Liver (tissue), 9 donors: Measurements from ENCODE around the gene SCAMP5. TPM values are rescaled to one million over a fixed set of nuclear protein-coding genes. Genes with fewer than 3 reads are reported as not detected.

Source experiments
- DNase-seq: peaks from one replicate; pipeline ENCODE4 v3.0.0-alpha.2; 2017; ENCODE audit warnings: low spot score
- H3K27ac ChIP-seq, 2 donors: one replicate each; pipeline ENCODE4 v1.7.0; 2013; ENCODE audit warnings: inconsistent platforms in 2 of 2, low read length in 2 of 2, control low read depth in 1 of 2, low read depth in 1 of 2, mild to moderate bottlenecking in 1 of 2
- H3K27me3 ChIP-seq, 4 donors: one replicate each; pipeline versions ENCODE4 v1.6.1 to v1.7.0; 2013; ENCODE audit warnings: low read length in 3 of 4, inconsistent platforms in 1 of 4, mild to moderate bottlenecking in 1 of 4, moderate library complexity in 1 of 4; ENCODE audit not compliant: control insufficient read depth in 4 of 4, insufficient read depth in 4 of 4
- H3K36me3 ChIP-seq, 4 donors: one replicate each; pipeline versions ENCODE4 v1.6.1 to v1.7.0; 2013; ENCODE audit warnings: low read length in 3 of 4, mild to moderate bottlenecking in 3 of 4, low read depth in 1 of 4, moderate library complexity in 1 of 4; ENCODE audit not compliant: control insufficient read depth in 4 of 4, insufficient read depth in 3 of 4
- H3K4me1 ChIP-seq, 4 donors: one replicate each; pipeline versions ENCODE4 v1.6.1 to v1.7.0; 2013; ENCODE audit warnings: low read length in 3 of 4, mild to moderate bottlenecking in 3 of 4, moderate library complexity in 1 of 4; ENCODE audit not compliant: control insufficient read depth in 4 of 4, insufficient read depth in 4 of 4
- H3K4me3 ChIP-seq, 3 donors: one replicate each; pipeline versions ENCODE4 v1.6.1 to v1.7.0; 2013; ENCODE audit warnings: low read length in 3 of 3, control low read depth in 1 of 3, low read depth in 1 of 3, mild to moderate bottlenecking in 1 of 3
- H3K9ac ChIP-seq, 2 donors: one replicate each; pipeline ENCODE4 v1.7.0; 2013; ENCODE audit warnings: low read length in 2 of 2, mild to moderate bottlenecking in 2 of 2, moderate library complexity in 2 of 2, control low read depth in 1 of 2, low read depth in 1 of 2
- H3K9me3 ChIP-seq, 4 donors: one replicate each; pipeline versions ENCODE4 v1.6.1 to v1.7.0; 2013; ENCODE audit warnings: low read length in 3 of 4; ENCODE audit not compliant: control insufficient read depth in 4 of 4
- FOXA1 ChIP-seq: IDR thresholded peaks from 2 replicates; pipeline ENCODE4 v1.6.1; 2016; ENCODE audit warnings: antibody characterized with exemption
- FOXA2 ChIP-seq: IDR thresholded peaks from 2 replicates; pipeline ENCODE4 v1.6.1; 2016; ENCODE audit warnings: antibody characterized with exemption
- GABPA ChIP-seq, 2 donors: IDR thresholded peaks in 1 of 2; conservative IDR thresholded peaks in 1 of 2; 2 replicates each; pipeline ENCODE4 v1.6.1; 2016; ENCODE audit warnings: antibody characterized with exemption in 2 of 2, mild to moderate bottlenecking in 1 of 2, moderate library complexity in 1 of 2
- NR2F2 ChIP-seq: IDR thresholded peaks from 2 replicates; pipeline ENCODE4 v1.6.1; 2016; ENCODE audit warnings: antibody characterized with exemption
- REST ChIP-seq: IDR thresholded peaks from 2 replicates; pipeline ENCODE4 v1.6.1; 2016; ENCODE audit warnings: antibody characterized with exemption, mild to moderate bottlenecking
- RXRA ChIP-seq, 2 donors: IDR thresholded peaks; 2 replicates each; pipeline ENCODE4 v1.6.1; 2017 to 2018; ENCODE audit warnings: antibody characterized with exemption in 2 of 2, mild to moderate bottlenecking in 1 of 2
- SP1 ChIP-seq: IDR thresholded peaks from 2 replicates; pipeline ENCODE4 v1.6.1; 2018; ENCODE audit warnings: antibody characterized with exemption, mild to moderate bottlenecking
- TAF1 ChIP-seq: conservative IDR thresholded peaks from 2 replicates; pipeline ENCODE4 v1.6.1; 2016; ENCODE audit warnings: antibody characterized with exemption, mild to moderate bottlenecking
- YY1 ChIP-seq: IDR thresholded peaks from 2 replicates; pipeline ENCODE4 v1.6.1; 2016; ENCODE audit warnings: antibody characterized with exemption, mild to moderate bottlenecking
- WGBS: extraction: QIAGEN DNeasy Blood & Tissue Kit; methylation state at CpG from one replicate; pipeline ENCODE4 v1.1.7; 2013; 5-methylcytosine and 5-hydroxymethylcytosine counted together
- polyA plus RNA-seq, 2 donors: library from polyadenylated mRNA; stranded (reverse) in 1 of 2; unstranded in 1 of 2; fragments of 200-250 nt in 1 of 2; fragments of >200 nt in 1 of 2; fragmentation: Nextera tagmentation in 1 of 2; extraction: Ambion mirVana in 1 of 2; gene quantifications; one replicate each; pipeline versions ENCODE4 v1.2.1 to v1.2.3, GENCODE V29; 2013 to 2015
- total RNA-seq, 2 donors: library from RNA; depleted of rRNA; stranded (reverse); fragments of >200 nt; gene quantifications; one replicate each; pipeline ENCODE4 v1.2.3, GENCODE V29; 2014
- TF ChIP-seq, protein P1 (sequence below): IDR thresholded peaks from 2 replicates; pipeline ENCODE4 v1.6.1; 2016; ENCODE audit warnings: antibody characterized with exemption
- TF ChIP-seq, protein P2 (sequence below): IDR thresholded peaks from 2 replicates; pipeline ENCODE4 v1.6.1; 2016; ENCODE audit warnings: antibody characterized with exemption
- TF ChIP-seq, protein P3 (sequence below): fragments of 150-350 bp; IDR thresholded peaks from 2 replicates; pipeline ENCODE4 v1.5.1; 2017; ENCODE audit warnings: improper control_type of control experiment, low read depth, low read length; ENCODE audit not compliant: missing input control
- donor health status: healthy.
- donor health status: healthy.
- donor health status: healthy.
- donor health status: healthy.
- donor health status: healthy.

The SCAMP5 gene
- total and polyA plus RNA-seq, 4 donors, result 0.50 to 7.5 (median 5.7) TPM

- Histone ChIP-seq H3K36me3 (no peaks in the 10 kb centered on the region), H3K27me3 (peaks cover 0 to 7% (median 2%) of the 10 kb centered on the region in 4 donors), H3K9me3 (no peaks in the 10 kb centered on the region), H3K9ac (peak overlapping the region in 1 of 2 donors; percentile 38), H3K4me3 (peak overlapping the region in 1 of 3 donors; percentile 65), H3K4me1 (peaks cover 17 to 31% (median 23%) of the 10 kb centered on the region in 4 donors), H3K27ac (peak overlapping the region; percentile 19)
- DNase-seq, result peak; percentile 63
- TF ChIP-seq YY1 (no peak), SP1 (peak; percentile 9)
Measured at GRCh38 chr15:74954515-74954914, 40.8 kb upstream of the SCAMP5 start.

DNA sequence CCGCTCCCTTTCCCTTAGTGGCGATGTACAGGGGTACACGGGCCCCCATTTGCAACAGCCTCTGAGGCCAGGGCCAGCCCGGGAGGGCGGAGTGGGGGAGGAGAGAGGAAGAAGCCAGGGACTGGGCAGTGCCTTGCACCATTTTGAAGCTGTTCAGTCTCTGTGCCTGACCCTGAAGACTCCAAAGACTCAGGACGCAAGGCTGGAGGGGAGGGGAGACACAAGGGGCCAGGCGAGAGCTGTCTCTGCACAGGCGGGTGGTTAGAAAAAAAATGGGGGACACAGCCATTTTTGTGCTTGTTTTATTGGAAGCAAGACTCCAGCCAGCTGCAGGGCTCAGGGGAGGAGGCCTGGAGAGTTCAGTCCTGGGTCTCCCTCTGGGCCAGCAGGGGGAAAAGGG is 40.3 kb upstream of the SCAMP5 start:
- Histone ChIP-seq H3K9me3 (no peaks in the 10 kb centered on the region), H3K4me3 (peak overlapping the region in 2 of 3 donors; percentile 2 to 65), H3K9ac (peak overlapping the region in 1 of 2 donors; percentile 38), H3K27ac (peak overlapping the region; percentile 19), H3K36me3 (no peaks in the 10 kb centered on the region), H3K27me3 (peaks cover 0 to 7% (median 4%) of the 10 kb centered on the region in 4 donors), H3K4me1 (peaks cover 17 to 31% (median 23%) of the 10 kb centered on the region in 4 donors)
- TF ChIP-seq, protein P1, sequence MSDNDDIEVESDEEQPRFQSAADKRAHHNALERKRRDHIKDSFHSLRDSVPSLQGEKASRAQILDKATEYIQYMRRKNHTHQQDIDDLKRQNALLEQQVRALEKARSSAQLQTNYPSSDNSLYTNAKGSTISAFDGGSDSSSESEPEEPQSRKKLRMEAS, result no peak
- TF ChIP-seq REST (no peak), NR2F2 (no peak), FOXA2 (no peak), RXRA (IDR thresholded peaks at IDR 0.05) (no peak), FOXA1 (no peak), TAF1 (no peak), GABPA (IDR thresholded peaks at IDR 0.05 in 1 of 2, conservative IDR thresholded peaks at IDR 0.05 in 1 of 2) (no peak)
- TF ChIP-seq, protein P2, sequence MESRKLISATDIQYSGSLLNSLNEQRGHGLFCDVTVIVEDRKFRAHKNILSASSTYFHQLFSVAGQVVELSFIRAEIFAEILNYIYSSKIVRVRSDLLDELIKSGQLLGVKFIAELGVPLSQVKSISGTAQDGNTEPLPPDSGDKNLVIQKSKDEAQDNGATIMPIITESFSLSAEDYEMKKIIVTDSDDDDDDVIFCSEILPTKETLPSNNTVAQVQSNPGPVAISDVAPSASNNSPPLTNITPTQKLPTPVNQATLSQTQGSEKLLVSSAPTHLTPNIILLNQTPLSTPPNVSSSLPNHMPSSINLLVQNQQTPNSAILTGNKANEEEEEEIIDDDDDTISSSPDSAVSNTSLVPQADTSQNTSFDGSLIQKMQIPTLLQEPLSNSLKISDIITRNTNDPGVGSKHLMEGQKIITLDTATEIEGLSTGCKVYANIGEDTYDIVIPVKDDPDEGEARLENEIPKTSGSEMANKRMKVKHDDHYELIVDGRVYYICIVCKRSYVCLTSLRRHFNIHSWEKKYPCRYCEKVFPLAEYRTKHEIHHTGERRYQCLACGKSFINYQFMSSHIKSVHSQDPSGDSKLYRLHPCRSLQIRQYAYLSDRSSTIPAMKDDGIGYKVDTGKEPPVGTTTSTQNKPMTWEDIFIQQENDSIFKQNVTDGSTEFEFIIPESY, result no peak
- TF ChIP-seq, protein P3, sequence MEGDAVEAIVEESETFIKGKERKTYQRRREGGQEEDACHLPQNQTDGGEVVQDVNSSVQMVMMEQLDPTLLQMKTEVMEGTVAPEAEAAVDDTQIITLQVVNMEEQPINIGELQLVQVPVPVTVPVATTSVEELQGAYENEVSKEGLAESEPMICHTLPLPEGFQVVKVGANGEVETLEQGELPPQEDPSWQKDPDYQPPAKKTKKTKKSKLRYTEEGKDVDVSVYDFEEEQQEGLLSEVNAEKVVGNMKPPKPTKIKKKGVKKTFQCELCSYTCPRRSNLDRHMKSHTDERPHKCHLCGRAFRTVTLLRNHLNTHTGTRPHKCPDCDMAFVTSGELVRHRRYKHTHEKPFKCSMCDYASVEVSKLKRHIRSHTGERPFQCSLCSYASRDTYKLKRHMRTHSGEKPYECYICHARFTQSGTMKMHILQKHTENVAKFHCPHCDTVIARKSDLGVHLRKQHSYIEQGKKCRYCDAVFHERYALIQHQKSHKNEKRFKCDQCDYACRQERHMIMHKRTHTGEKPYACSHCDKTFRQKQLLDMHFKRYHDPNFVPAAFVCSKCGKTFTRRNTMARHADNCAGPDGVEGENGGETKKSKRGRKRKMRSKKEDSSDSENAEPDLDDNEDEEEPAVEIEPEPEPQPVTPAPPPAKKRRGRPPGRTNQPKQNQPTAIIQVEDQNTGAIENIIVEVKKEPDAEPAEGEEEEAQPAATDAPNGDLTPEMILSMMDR, result no peak
- 73% methylated on average over 8 of the region's 8 CpGs for WGBS
- DNase-seq, result no peak
